Measurements from ENCODE around the gene PLB1. TPM values are rescaled to one million over a fixed set of nuclear protein-coding genes. Genes with fewer than 3 reads are reported as not detected.
A peak's percentile ranks its signal among the peaks of the same experiment; 100 is the strongest.

Gene PLB1
- polyA plus RNA-seq, 1 donor, result 3.2 TPM

- no peak overlapping the region for H3K4me3 ChIP-seq (ENCODE audit: low read length)
- no CpG with 5 or more reads among the region's 1 CpG for WGBS (ENCODE audit: insufficient coverage, low lambda C conversion rate)
- DNase-seq, result no peak
- H3K36me3 ChIP-seq (ENCODE audit: control insufficient read depth, insufficient read depth, low read length), result peaks cover 5% of the 10 kb centered on the region
- H3K4me1 ChIP-seq (ENCODE audit: control insufficient read depth, insufficient read depth, low read length), result peaks cover 18% of the 10 kb centered on the region
- peak overlapping the region; percentile 8 for H3K27ac ChIP-seq (ENCODE audit: low read length)
- H3K9me3 ChIP-seq (ENCODE audit: control insufficient read depth, low read depth, low read length), result no peaks in the 10 kb centered on the region
- no peaks in the 10 kb centered on the region for H3K27me3 ChIP-seq (ENCODE audit: control insufficient read depth, insufficient read depth, low read length)
Observed at GRCh38 chr2:28516430-28516829, 20.6 kb downstream of the PLB1 start.

- peaks cover 5% of the 10 kb centered on the region for H3K36me3 ChIP-seq (ENCODE audit: control insufficient read depth, insufficient read depth, low read length)
- no peak overlapping the region for H3K4me3 ChIP-seq (ENCODE audit: low read length)
- H3K9me3 ChIP-seq (ENCODE audit: control insufficient read depth, low read depth, low read length), result no peaks in the 10 kb centered on the region
- H3K27ac ChIP-seq (ENCODE audit: low read length), result peak overlapping the region; percentile 38
- no peaks in the 10 kb centered on the region for H3K27me3 ChIP-seq (ENCODE audit: control insufficient read depth, insufficient read depth, low read length)
- H3K4me1 ChIP-seq (ENCODE audit: control insufficient read depth, insufficient read depth, low read length), result peaks cover 20% of the 10 kb centered on the region
- WGBS (ENCODE audit: insufficient coverage, low lambda C conversion rate), result no CpG with 5 or more reads among the region's 6 CpGs
- DNase-seq, result no peak
Observed at GRCh38 chr2:28516950-28517349, 21.1 kb downstream of the PLB1 start.

- WGBS (ENCODE audit: insufficient coverage, low lambda C conversion rate), result no CpG with 5 or more reads among the region's 3 CpGs
- peaks cover 32% of the 10 kb centered on the region for H3K4me1 ChIP-seq (ENCODE audit: control insufficient read depth, insufficient read depth, low read length)
- DNase-seq, result no peak
- no peak overlapping the region for H3K27ac ChIP-seq (ENCODE audit: low read length)
- H3K27me3 ChIP-seq (ENCODE audit: control insufficient read depth, insufficient read depth, low read length), result no peaks in the 10 kb centered on the region
- peaks cover 16% of the 10 kb centered on the region for H3K36me3 ChIP-seq (ENCODE audit: control insufficient read depth, insufficient read depth, low read length)
- no peaks in the 10 kb centered on the region for H3K9me3 ChIP-seq (ENCODE audit: control insufficient read depth, low read depth, low read length)
- no peak overlapping the region for H3K4me3 ChIP-seq (ENCODE audit: low read length)
Observed at GRCh38 chr2:28521663-28522062, 25.8 kb downstream of the PLB1 start.

GRCh38 chr2:28522481-28522880 is 26.6 kb downstream of the PLB1 start:
- H3K4me3 ChIP-seq (ENCODE audit: low read length), result no peak overlapping the region
- WGBS (ENCODE audit: insufficient coverage, low lambda C conversion rate), result no CpG with 5 or more reads among the region's 11 CpGs
- H3K9me3 ChIP-seq (ENCODE audit: control insufficient read depth, low read depth, low read length), result no peaks in the 10 kb centered on the region
- no peak for DNase-seq
- no peaks in the 10 kb centered on the region for H3K27me3 ChIP-seq (ENCODE audit: control insufficient read depth, insufficient read depth, low read length)
- no peak overlapping the region for H3K27ac ChIP-seq (ENCODE audit: low read length)
- peaks cover 16% of the 10 kb centered on the region for H3K36me3 ChIP-seq (ENCODE audit: control insufficient read depth, insufficient read depth, low read length)
- peaks cover 24% of the 10 kb centered on the region for H3K4me1 ChIP-seq (ENCODE audit: control insufficient read depth, insufficient read depth, low read length)

- H3K4me1 ChIP-seq (ENCODE audit: control insufficient read depth, insufficient read depth, low read length), result peaks cover 19% of the 10 kb centered on the region
- H3K27me3 ChIP-seq (ENCODE audit: control insufficient read depth, insufficient read depth, low read length), result no peaks in the 10 kb centered on the region
- no peaks in the 10 kb centered on the region for H3K9me3 ChIP-seq (ENCODE audit: control insufficient read depth, low read depth, low read length)
- DNase-seq, result peak; percentile 38 to 83
- H3K27ac ChIP-seq (ENCODE audit: low read length), result peak overlapping the region; percentile 52
- no CpG with 5 or more reads among the region's 5 CpGs for WGBS (ENCODE audit: insufficient coverage, low lambda C conversion rate)
- H3K4me3 ChIP-seq (ENCODE audit: low read length), result no peak overlapping the region
- peaks cover 13% of the 10 kb centered on the region for H3K36me3 ChIP-seq (ENCODE audit: control insufficient read depth, insufficient read depth, low read length)
Observed at GRCh38 chr2:28523902-28524301, 28.0 kb downstream of the PLB1 start.

- WGBS (ENCODE audit: insufficient coverage, low lambda C conversion rate), result no CpG with 5 or more reads among the region's 2 CpGs
- H3K27ac ChIP-seq (ENCODE audit: low read length), result no peak overlapping the region
- H3K4me1 ChIP-seq (ENCODE audit: control insufficient read depth, insufficient read depth, low read length), result peaks cover 19% of the 10 kb centered on the region
- no peaks in the 10 kb centered on the region for H3K27me3 ChIP-seq (ENCODE audit: control insufficient read depth, insufficient read depth, low read length)
- DNase-seq, result no peak
- H3K36me3 ChIP-seq (ENCODE audit: control insufficient read depth, insufficient read depth, low read length), result peaks cover 16% of the 10 kb centered on the region
- no peak overlapping the region for H3K4me3 ChIP-seq (ENCODE audit: low read length)
- no peaks in the 10 kb centered on the region for H3K9me3 ChIP-seq (ENCODE audit: control insufficient read depth, low read depth, low read length)
Observed at GRCh38 chr2:28525481-28525880, 29.6 kb downstream of the PLB1 start.

- no peak overlapping the region for H3K4me3 ChIP-seq (ENCODE audit: low read length)
- no peaks in the 10 kb centered on the region for H3K9me3 ChIP-seq (ENCODE audit: control insufficient read depth, low read depth, low read length)
- peaks cover 17% of the 10 kb centered on the region for H3K36me3 ChIP-seq (ENCODE audit: control insufficient read depth, insufficient read depth, low read length)
- WGBS (ENCODE audit: insufficient coverage, low lambda C conversion rate), result no CpG with 5 or more reads among the region's 8 CpGs
- no peak overlapping the region for H3K27ac ChIP-seq (ENCODE audit: low read length)
- H3K27me3 ChIP-seq (ENCODE audit: control insufficient read depth, insufficient read depth, low read length), result no peaks in the 10 kb centered on the region
- peaks cover 16% of the 10 kb centered on the region for H3K4me1 ChIP-seq (ENCODE audit: control insufficient read depth, insufficient read depth, low read length)
- DNase-seq, result no peak
Observed at GRCh38 chr2:28526527-28527132, 30.8 kb downstream of the PLB1 start.

- peaks cover 15% of the 10 kb centered on the region for H3K4me1 ChIP-seq (ENCODE audit: control insufficient read depth, insufficient read depth, low read length)
- no peak overlapping the region for H3K4me3 ChIP-seq (ENCODE audit: low read length)
- no CpG with 5 or more reads among the region's 4 CpGs for WGBS (ENCODE audit: insufficient coverage, low lambda C conversion rate)
- H3K9me3 ChIP-seq (ENCODE audit: control insufficient read depth, low read depth, low read length), result no peaks in the 10 kb centered on the region
- H3K27ac ChIP-seq (ENCODE audit: low read length), result no peak overlapping the region
- H3K27me3 ChIP-seq (ENCODE audit: control insufficient read depth, insufficient read depth, low read length), result no peaks in the 10 kb centered on the region
- DNase-seq, result no peak
- peaks cover 17% of the 10 kb centered on the region for H3K36me3 ChIP-seq (ENCODE audit: control insufficient read depth, insufficient read depth, low read length)
Observed at GRCh38 chr2:28527196-28527595, 31.3 kb downstream of the PLB1 start.

- Histone ChIP-seq H3K27ac (ENCODE audit: low read length) (no peak overlapping the region), H3K36me3 (ENCODE audit: control insufficient read depth, insufficient read depth, low read length) (peaks cover 15% of the 10 kb centered on the region), H3K4me1 (ENCODE audit: control insufficient read depth, insufficient read depth, low read length) (peaks cover 14% of the 10 kb centered on the region), H3K27me3 (ENCODE audit: control insufficient read depth, insufficient read depth, low read length) (no peaks in the 10 kb centered on the region), H3K4me3 (ENCODE audit: low read length) (no peak overlapping the region), H3K9me3 (ENCODE audit: control insufficient read depth, low read depth, low read length) (no peaks in the 10 kb centered on the region)
- WGBS (ENCODE audit: insufficient coverage, low lambda C conversion rate), result no CpG with 5 or more reads among the region's 4 CpGs
- no peak for DNase-seq
Observed at GRCh38 chr2:28528206-28528605, 32.3 kb downstream of the PLB1 start.

GRCh38 chr2:28530782-28531181 is 34.9 kb downstream of the PLB1 start:
- Histone ChIP-seq H3K27me3 (ENCODE audit: control insufficient read depth, insufficient read depth, low read length) (no peaks in the 10 kb centered on the region), H3K9me3 (ENCODE audit: control insufficient read depth, low read depth, low read length) (no peaks in the 10 kb centered on the region), H3K36me3 (ENCODE audit: control insufficient read depth, insufficient read depth, low read length) (peaks cover 10% of the 10 kb centered on the region), H3K4me3 (ENCODE audit: low read length) (no peak overlapping the region), H3K4me1 (ENCODE audit: control insufficient read depth, insufficient read depth, low read length) (no peaks in the 10 kb centered on the region), H3K27ac (ENCODE audit: low read length) (no peak overlapping the region)
- DNase-seq, result no peak
- WGBS (ENCODE audit: insufficient coverage, low lambda C conversion rate), result 100% methylated on average over 1 of the region's 3 CpGs

GRCh38 chr2:28532399-28532798 is 36.5 kb downstream of the PLB1 start:
- Histone ChIP-seq H3K27ac (ENCODE audit: low read length) (no peak overlapping the region), H3K27me3 (ENCODE audit: control insufficient read depth, insufficient read depth, low read length) (no peaks in the 10 kb centered on the region), H3K9me3 (ENCODE audit: control insufficient read depth, low read depth, low read length) (no peaks in the 10 kb centered on the region), H3K4me3 (ENCODE audit: low read length) (no peak overlapping the region), H3K4me1 (ENCODE audit: control insufficient read depth, insufficient read depth, low read length) (no peaks in the 10 kb centered on the region), H3K36me3 (ENCODE audit: control insufficient read depth, insufficient read depth, low read length) (peaks cover 7% of the 10 kb centered on the region)
- no peak for DNase-seq
- 47% methylated on average over 3 of the region's 5 CpGs for WGBS (ENCODE audit: insufficient coverage, low lambda C conversion rate)

Data from large intestine (tissue), 3 donors.